A673 (cell line): ENCODE measurements around the gene SBF2. TPM values are rescaled to one million over a fixed set of nuclear protein-coding genes. Genes with fewer than 3 reads are reported as not detected.

Source experiments
- BruUV-seq: library from RNA; stranded (reverse); fragments of 400-500 nt; replicated peaks from 2 replicates; lab custom pipeline; 2021; lab: Mats Ljungman, UMichigan
- CTCF ChIA-PET: fragments of 300-600 bp; sonication (Branson Sonifier 250); formaldehyde crosslinking; loops from one replicate; lab custom pipeline; 2022; ENCODE audit warnings: antibody characterized with exemption; lab: Charles Lee
- POLR2A ChIA-PET: fragments of 300-600 bp; sonication (Branson Sonifier 250); formaldehyde crosslinking; loops from one replicate; lab custom pipeline; 2022; ENCODE audit warnings: antibody characterized with exemption; ENCODE audit not compliant: low non-redundant PET; lab: Charles Lee
- DNase-seq: peaks from one replicate; pipeline ENCODE4 v3.0.0-alpha.2; 2015; ENCODE audit warnings: low spot score
- H3K27ac ChIP-seq: fragments of 200-600 bp; sonication (generic); 2 replicates; pipeline ENCODE4 v1.5.1; 2016; ENCODE audit warnings: mixed run types, low read depth, mild to moderate bottlenecking, mixed read lengths, antibody characterized with exemption, low read length; ENCODE audit not compliant: poor library complexity, severe bottlenecking
- H3K27me3 ChIP-seq: fragments of 200-600 bp; sonication (generic); replicated peaks from 2 replicates; pipeline ENCODE4 v1.6.1; 2017; ENCODE audit warnings: mixed run types, low read depth, mild to moderate bottlenecking, mixed read lengths, antibody characterized with exemption, low read length; ENCODE audit not compliant: insufficient read depth, poor library complexity
- H3K36me3 ChIP-seq: fragments of 200-600 bp; sonication (generic); 2 replicates; pipeline ENCODE4 v1.6.1; 2016; ENCODE audit warnings: mixed run types, mild to moderate bottlenecking, mixed read lengths, antibody characterized with exemption, low read length; ENCODE audit not compliant: insufficient read depth, poor library complexity, severe bottlenecking
- H3K4me1 ChIP-seq: fragments of 200-600 bp; sonication (generic); 2 replicates; pipeline ENCODE4 v1.6.1; 2017; ENCODE audit warnings: mixed run types, mild to moderate bottlenecking, mixed read lengths, antibody characterized with exemption, low read length; ENCODE audit not compliant: insufficient read depth, poor library complexity, severe bottlenecking
- H3K4me3 ChIP-seq: fragments of 200-600 bp; sonication (generic); 2 replicates; pipeline ENCODE4 v1.5.1; 2016; ENCODE audit warnings: low read depth, mixed run types, mild to moderate bottlenecking, mixed read lengths, low read length; ENCODE audit not compliant: poor library complexity, severe bottlenecking
- H3K9me3 ChIP-seq: fragments of 200-600 bp; sonication (generic); 2 replicates; pipeline ENCODE4 v1.6.1; 2016; ENCODE audit warnings: mixed run types, low read depth, mild to moderate bottlenecking, mixed read lengths, antibody characterized with exemption, low read length; ENCODE audit not compliant: poor library complexity, severe bottlenecking
- EZH2 ChIP-seq: fragments of 200-600 bp; sonication (generic); IDR thresholded peaks from 2 replicates; pipeline ENCODE4 v1.6.1; 2017; ENCODE audit warnings: borderline replicate concordance, low read depth, mild to moderate bottlenecking, mixed read lengths, antibody characterized with exemption, low read length; ENCODE audit not compliant: poor library complexity, severe bottlenecking
- intact Hi-C: fragments of 100-400 bp; cut with micrococcal nuclease; formaldehyde crosslinking; loops from one replicate; pipeline ENCODE4 v1.10.0; 2022; ENCODE audit not compliant: unreplicated experiment
- total RNA-seq: library from RNA; stranded (reverse); gene quantifications from 2 replicates; pipeline ENCODE4 v1.2.3, GENCODE V29; 2021
- TF ChIP-seq, protein P1 (sequence below): fragments of 300-800, 200-600 bp; sonication (generic); conservative IDR thresholded peaks from 2 replicates; pipeline ENCODE4 v1.5.1; 2017; ENCODE audit warnings: low read depth, mild to moderate bottlenecking, antibody characterized with exemption, low read length, moderate library complexity, mixed read lengths

SBF2 gene
- total RNA-seq, 1 experiment from 2014 or later = 31.8 TPM

DNA sequence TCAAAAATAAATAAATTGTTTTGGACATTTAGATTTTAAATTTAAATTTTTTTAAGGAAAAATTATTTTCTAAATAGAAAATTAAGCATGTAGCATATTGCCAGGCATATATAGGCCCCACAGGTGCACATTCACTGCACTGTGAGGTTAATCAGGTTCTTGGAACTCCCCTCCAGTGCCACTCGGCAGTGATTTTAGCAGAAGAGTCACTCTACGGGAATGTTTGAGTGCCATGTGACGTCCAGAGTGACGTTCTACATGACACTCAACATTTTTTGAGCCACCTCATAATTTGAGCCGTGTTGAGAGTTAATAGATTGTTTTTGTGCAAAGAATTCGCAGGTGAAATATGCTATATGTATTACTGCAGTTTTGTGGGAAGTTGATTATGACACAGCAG is 552.8 kb downstream of the SBF2 start:
- DNase-seq = no peak
- BruUV-seq = no TSS peak
- H3K27ac ChIP-seq = no peak overlapping the region
- TF ChIP-seq, protein P1, sequence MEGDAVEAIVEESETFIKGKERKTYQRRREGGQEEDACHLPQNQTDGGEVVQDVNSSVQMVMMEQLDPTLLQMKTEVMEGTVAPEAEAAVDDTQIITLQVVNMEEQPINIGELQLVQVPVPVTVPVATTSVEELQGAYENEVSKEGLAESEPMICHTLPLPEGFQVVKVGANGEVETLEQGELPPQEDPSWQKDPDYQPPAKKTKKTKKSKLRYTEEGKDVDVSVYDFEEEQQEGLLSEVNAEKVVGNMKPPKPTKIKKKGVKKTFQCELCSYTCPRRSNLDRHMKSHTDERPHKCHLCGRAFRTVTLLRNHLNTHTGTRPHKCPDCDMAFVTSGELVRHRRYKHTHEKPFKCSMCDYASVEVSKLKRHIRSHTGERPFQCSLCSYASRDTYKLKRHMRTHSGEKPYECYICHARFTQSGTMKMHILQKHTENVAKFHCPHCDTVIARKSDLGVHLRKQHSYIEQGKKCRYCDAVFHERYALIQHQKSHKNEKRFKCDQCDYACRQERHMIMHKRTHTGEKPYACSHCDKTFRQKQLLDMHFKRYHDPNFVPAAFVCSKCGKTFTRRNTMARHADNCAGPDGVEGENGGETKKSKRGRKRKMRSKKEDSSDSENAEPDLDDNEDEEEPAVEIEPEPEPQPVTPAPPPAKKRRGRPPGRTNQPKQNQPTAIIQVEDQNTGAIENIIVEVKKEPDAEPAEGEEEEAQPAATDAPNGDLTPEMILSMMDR = no peak
- TF ChIP-seq EZH2 = no peak
- H3K27me3 ChIP-seq = no peaks in the 10 kb centered on the region
- ChIA-PET POLR2A (no interaction called here), CTCF (no interaction called here)
- H3K9me3 ChIP-seq = no peaks in the 10 kb centered on the region
- H3K4me1 ChIP-seq = no peaks in the 10 kb centered on the region
- H3K36me3 ChIP-seq = peaks cover 4% of the 10 kb centered on the region
- H3K4me3 ChIP-seq = no peak overlapping the region
- intact Hi-C loops = loop anchor here (10.0 kb wide), 1 partner anchor 206 kb away; no protein-coding TSS in a partner anchor

DNA sequence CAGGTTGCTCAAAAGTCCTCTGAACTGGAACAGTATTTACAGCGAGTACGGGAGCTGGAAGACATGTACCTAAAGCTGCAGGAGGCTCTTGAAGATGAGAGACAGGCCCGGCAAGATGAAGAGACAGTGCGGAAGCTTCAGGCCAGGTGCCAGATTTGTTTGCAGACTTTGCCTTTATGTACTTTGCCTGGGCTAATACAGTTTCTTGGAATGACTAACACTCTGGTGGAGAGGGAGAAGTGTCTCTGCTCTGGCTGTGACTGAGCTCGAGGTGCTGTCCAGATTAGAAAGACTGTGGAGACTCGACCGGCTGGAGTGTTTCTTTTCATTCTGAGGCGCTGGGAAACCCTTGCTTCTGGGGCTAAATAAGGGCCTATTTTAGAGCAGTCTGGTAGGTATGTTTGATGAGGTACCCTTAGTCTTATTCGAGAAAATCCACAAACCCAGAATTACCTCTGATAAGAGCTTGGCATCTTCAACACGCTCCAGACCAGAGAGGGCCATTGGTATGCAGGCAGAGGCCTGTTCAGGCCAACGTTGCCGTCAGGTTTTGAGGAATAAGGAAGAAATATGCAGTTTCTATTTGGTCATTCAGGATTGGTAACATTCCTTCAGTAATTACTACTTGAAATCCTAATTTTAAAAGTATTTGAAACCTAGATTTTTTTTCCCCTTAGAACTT is 553.7 kb downstream of the SBF2 start:
- DNase-seq = no peak
- no TSS peak for BruUV-seq
- Histone ChIP-seq H3K4me3 (no peak overlapping the region), H3K27me3 (no peaks in the 10 kb centered on the region), H3K27ac (no peak overlapping the region), H3K4me1 (no peaks in the 10 kb centered on the region), H3K9me3 (peaks cover 5% of the 10 kb centered on the region), H3K36me3 (peaks cover 10% of the 10 kb centered on the region)
- intact Hi-C loops = loop anchor here (10.0 kb wide), 1 partner anchor 206 kb away; no protein-coding TSS in a partner anchor
- TF ChIP-seq, protein P1 = no peak
- TF ChIP-seq EZH2 = no peak
- ChIA-PET CTCF (no interaction called here), POLR2A (no interaction called here)

DNA sequence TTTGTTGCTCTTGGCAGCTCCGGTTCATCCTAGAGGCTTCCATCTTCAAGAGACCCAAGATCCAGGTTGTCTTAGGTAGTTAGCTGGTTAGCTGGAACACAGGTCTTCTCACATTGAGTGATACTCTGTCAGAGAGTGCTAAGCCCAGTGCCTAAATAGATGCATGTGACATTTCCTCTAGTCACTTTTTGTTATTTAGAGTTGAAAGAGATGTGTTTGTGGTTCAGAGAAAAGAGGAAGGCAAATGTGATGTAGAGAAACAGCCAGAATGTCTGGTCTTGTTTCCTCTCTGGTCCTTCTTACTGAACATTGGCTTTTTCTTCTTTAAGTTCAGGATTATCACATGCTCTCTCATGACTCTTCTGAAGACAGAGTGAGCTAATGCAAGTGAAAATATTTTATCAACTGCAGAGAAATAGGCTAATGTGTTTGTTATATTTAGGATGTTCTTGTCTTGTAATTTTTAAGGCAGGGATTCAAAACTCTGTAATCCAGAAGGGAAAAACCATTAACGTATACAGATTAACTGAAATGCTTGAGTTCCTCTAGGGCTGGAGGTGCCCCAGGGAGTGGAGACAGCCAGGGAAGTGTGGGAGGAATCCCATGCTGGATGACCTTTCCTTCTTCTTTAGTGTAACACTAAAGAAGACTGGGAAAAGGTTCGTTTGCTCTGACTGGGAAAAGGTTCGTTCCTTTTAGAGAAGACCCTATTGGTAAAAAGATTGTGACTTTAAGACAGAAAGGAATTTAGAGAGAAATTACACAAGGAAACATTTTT is 554.7 kb downstream of the SBF2 start:
- POLR2A ChIA-PET = no interaction called here
- Histone ChIP-seq H3K4me3 (no peak overlapping the region), H3K9me3 (peaks cover 5% of the 10 kb centered on the region), H3K27ac (no peak overlapping the region), H3K27me3 (no peaks in the 10 kb centered on the region), H3K36me3 (peaks cover 12% of the 10 kb centered on the region), H3K4me1 (no peaks in the 10 kb centered on the region)
- CTCF ChIA-PET = no interaction called here
- no peak for DNase-seq
- intact Hi-C loops = no loop called here
- BruUV-seq = no TSS peak
- TF ChIP-seq EZH2 = no peak
- TF ChIP-seq, protein P1 = no peak
